Glutamatergic neuron (in vitro differentiated cells): ENCODE data around the gene SERPINA4. TPM values are rescaled to one million over a fixed set of nuclear protein-coding genes. Genes with fewer than 3 reads are reported as not detected.

Experiments
- DNase-seq: peaks from one replicate; pipeline ENCODE4 v3.0.0; 2022
- H3K27ac Mint-ChIP-seq: one replicate; pipeline ENCODE4 v1.8.0; 2020; ENCODE audit warnings: mild to moderate bottlenecking, mixed read lengths, inconsistent platforms; ENCODE audit not compliant: unreplicated experiment
- H3K27me3 Mint-ChIP-seq: one replicate; pipeline ENCODE4 v1.8.0; 2020; ENCODE audit warnings: mild to moderate bottlenecking, moderate library complexity, mixed read lengths, inconsistent platforms; ENCODE audit not compliant: unreplicated experiment
- H3K36me3 Mint-ChIP-seq: one replicate; pipeline ENCODE4 v1.8.0; 2020; ENCODE audit warnings: mild to moderate bottlenecking, mixed read lengths, inconsistent platforms; ENCODE audit not compliant: unreplicated experiment
- H3K4me1 Mint-ChIP-seq: one replicate; pipeline ENCODE4 v1.8.0; 2020; ENCODE audit warnings: mild to moderate bottlenecking, low read depth, mixed read lengths, inconsistent platforms; ENCODE audit not compliant: unreplicated experiment
- H3K4me3 Mint-ChIP-seq: one replicate; pipeline ENCODE4 v1.8.0; 2020; ENCODE audit warnings: mild to moderate bottlenecking, mixed read lengths, inconsistent platforms; ENCODE audit not compliant: unreplicated experiment
- H3K9me3 Mint-ChIP-seq: one replicate; pipeline ENCODE4 v1.8.0; 2020; ENCODE audit warnings: mild to moderate bottlenecking, moderate library complexity, mixed read lengths, inconsistent platforms; ENCODE audit not compliant: unreplicated experiment
- CTCF ChIP-seq: fragments of 200-600 bp; sonication (generic); IDR thresholded peaks from one replicate; pipeline ENCODE4 v1.5.0; 2021; ENCODE audit not compliant: partially characterized antibody, unreplicated experiment
- total RNA-seq: library from RNA; stranded (reverse); fragmentation: NEBNext Ultra II Directional; extraction: Animal tissue kit (Norgen Biotek cat#: 25700); gene quantifications from one replicate; pipeline ENCODE4 v1.2.1, GENCODE V29; 2021; ENCODE audit not compliant: unreplicated experiment

Gene SERPINA4
- total RNA-seq, 1 donor from 2014 or later = not detected

GRCh38 chr14:94617366-94617941 lies 56.2 kb downstream of the SERPINA4 start:
- peaks cover 38% of the 10 kb centered on the region for H3K36me3 Mint-ChIP-seq
- DNase-seq = no peak
- TF ChIP-seq CTCF = no peak
- H3K4me3 Mint-ChIP-seq = no peak overlapping the region
- H3K9me3 Mint-ChIP-seq = peaks cover 29% of the 10 kb centered on the region
- H3K4me1 Mint-ChIP-seq = no peaks in the 10 kb centered on the region
- H3K27me3 Mint-ChIP-seq = peaks cover 4% of the 10 kb centered on the region
- no peak overlapping the region for H3K27ac Mint-ChIP-seq

DNA sequence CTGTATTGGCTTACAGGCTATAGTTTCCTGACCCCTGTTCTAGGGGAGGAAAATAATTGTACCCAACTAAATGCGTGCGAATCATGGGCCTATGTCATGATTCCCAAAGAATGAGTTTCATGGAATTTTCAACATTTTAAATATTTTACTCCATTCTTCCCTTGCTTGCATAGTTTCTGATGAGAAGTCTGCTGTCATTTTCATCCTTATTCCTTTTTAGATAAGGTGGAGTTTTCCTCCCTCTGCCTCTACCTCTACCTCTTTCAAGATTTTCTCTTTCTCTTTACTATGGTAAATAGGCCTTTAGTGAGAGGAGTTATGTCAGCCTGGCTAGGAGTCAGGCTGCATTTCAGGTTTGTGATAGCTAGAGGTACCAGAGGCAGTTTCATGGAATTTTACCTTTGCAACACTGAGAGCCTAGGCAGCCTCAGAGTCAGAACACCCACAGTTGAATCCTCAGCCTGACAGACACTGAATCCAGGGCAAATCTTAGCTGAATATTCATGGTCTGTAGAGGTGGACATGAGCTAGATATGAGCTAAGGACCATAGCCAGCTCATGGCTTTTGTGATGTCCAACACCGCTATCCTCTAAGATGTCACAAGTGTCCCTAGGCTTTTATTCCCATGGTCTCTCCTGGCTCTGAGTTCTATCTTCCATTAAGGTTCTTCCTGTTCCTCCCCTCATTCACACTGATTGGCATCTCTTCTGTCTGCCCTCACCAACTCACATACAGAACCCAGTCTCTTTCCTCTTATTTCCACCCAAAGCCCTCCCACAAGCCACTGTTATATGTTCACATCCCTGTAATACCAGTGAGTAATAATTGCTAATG lies 57.0 kb downstream of the SERPINA4 start:
- DNase-seq = no peak
- no peak for TF ChIP-seq CTCF
- Mint-ChIP-seq H3K4me1 (no peaks in the 10 kb centered on the region), H3K27ac (no peak overlapping the region), H3K4me3 (no peak overlapping the region), H3K9me3 (peaks cover 29% of the 10 kb centered on the region), H3K36me3 (peaks cover 38% of the 10 kb centered on the region), H3K27me3 (peaks cover 4% of the 10 kb centered on the region)

GRCh38 chr14:94619297-94619696 lies 58.1 kb downstream of the SERPINA4 start:
- Mint-ChIP-seq H3K9me3 (peaks cover 29% of the 10 kb centered on the region), H3K4me1 (no peaks in the 10 kb centered on the region), H3K27me3 (peaks cover 4% of the 10 kb centered on the region), H3K27ac (no peak overlapping the region), H3K4me3 (no peak overlapping the region), H3K36me3 (peaks cover 38% of the 10 kb centered on the region)
- no peak for TF ChIP-seq CTCF
- no peak for DNase-seq

Other genes starting within 250 kb of the SERPINA4 start
- not detected for gene SERPINA6, start 238.1 kb upstream of the SERPINA4 start, total RNA-seq
- not detected for gene SERPINA2, start 194.7 kb upstream of the SERPINA4 start, total RNA-seq
- not detected for gene SERPINA1, start 172.8 kb upstream of the SERPINA4 start, total RNA-seq
- gene SERPINA11, start 108.6 kb upstream of the SERPINA4 start, total RNA-seq = not detected
- not detected for gene SERPINA9, start 85.2 kb upstream of the SERPINA4 start, total RNA-seq
- not detected for gene SERPINA12, start 52.0 kb upstream of the SERPINA4 start, total RNA-seq
- gene SERPINA5, start 20.0 kb downstream of the SERPINA4 start, total RNA-seq = not detected
- gene SERPINA3, start 50.9 kb downstream of the SERPINA4 start, total RNA-seq = not detected
- gene GSC, start 208.7 kb downstream of the SERPINA4 start, total RNA-seq = not detected